ENCODE results near the gene BID.
A peak's percentile ranks its signal among the peaks of the same experiment; 100 is the strongest.

The BID gene

GRCh38 chr22:17802822-17803221, 28.6 kb upstream of the BID start:
- no peak for DNase-seq

DNA sequence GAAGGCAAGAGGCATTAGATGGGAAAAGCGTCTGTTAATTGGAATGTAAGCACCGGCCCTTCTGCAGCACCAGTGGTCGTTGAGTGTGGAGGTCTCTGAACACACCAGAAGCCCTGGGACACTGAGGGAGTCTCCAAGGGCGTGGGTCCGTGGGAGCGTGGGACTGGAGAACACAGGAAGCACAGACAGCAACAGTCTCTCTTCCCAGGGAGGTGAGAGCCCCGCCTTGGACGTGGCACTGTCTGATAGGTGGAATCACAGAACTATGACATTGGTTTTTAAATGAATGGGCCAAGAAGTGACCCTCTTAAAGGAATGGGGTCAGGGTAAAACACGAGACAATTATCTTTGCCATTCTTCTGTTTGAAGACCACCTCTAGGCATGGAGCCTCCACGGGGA, 28.1 kb upstream of the BID start:
- no peak for DNase-seq

DNA sequence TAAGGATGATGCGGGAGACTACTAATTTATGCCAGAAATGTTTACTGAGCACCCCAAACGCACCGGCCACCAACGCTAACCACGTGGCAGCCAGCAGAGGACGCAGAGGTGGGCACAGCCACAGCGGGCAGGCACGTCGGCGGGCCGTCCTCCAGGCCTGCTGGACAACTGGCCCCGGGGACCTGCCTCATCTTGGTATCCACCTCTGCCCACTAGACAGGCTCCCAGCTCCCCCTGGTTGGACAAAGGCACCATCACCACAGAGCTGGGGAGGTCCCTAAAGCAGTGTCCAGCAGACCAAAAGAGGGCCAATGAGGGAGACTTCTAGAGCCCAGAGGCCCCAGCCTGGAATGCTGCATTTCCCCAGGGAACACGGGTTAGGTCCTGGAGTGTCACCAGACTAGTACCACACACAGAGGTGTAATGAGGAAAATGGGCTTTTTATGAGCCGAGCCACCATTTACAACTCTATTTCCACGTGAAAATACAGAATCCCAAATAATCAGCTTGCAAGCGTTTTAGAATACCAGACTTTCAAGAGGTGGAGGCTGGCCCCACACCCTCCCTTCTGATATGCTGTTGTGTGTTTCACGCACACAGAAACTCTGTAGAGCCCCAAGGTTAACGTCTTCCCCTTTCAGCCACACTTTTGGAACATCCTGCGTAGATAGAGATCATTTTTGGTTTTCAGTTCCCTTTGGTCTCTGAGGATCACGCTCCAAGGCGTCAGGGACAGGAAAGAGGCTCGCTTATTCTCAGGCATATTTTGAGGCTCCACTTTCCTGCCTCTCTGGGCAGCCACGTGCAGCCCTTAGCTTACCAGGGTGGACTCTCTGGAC, 23.7 kb upstream of the BID start:
- DNase-seq = no peak

DNA sequence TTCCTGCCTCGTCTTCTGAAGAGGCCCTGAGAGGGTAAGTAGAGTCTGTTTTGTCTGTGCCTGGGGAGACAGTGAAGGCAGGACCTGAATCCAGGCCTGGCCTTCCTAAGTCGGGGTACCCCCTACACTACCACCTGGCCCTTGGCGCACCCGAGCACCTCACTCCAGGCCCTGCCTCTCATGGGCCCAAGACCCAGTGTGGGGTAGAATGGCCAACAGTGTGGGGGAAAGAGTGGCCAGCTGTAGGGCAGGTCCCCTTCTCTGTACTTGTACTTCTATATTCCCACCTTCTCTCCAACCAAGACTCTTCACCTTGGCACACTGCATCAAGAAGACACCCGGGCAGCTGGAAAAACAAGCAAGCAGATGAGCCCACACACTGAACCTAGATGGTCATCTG, 22.4 kb upstream of the BID start:
- DNase-seq = no peak

GRCh38 chr22:17795661-17796548, 21.6 kb upstream of the BID start:
- DNase-seq = no peak

- DNase-seq = no peak
Observed at GRCh38 chr22:17794726-17795542, 20.7 kb upstream of the BID start.

GRCh38 chr22:17792854-17793434, 18.7 kb upstream of the BID start:
- no peak for DNase-seq

DNA sequence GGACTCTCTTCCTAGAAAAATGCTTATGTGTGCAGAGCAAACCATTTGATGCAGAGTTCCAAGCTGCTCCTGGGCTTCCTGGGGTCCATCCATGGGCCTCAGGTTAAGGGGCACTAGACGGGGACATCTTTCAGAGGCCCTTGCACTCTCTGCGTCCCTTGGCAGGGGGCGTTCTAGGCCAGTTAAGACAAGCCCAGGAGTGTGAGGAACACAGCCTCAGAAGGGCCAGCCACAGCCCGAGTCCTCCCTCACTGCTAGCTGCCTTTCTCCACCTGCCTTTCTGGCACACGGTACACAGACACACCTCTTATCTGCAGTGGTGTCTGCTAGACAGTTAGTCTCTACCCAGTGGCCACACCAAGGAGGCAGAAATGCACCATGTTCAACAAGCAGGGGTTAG, 18.0 kb upstream of the BID start:
- DNase-seq = no peak

DNA sequence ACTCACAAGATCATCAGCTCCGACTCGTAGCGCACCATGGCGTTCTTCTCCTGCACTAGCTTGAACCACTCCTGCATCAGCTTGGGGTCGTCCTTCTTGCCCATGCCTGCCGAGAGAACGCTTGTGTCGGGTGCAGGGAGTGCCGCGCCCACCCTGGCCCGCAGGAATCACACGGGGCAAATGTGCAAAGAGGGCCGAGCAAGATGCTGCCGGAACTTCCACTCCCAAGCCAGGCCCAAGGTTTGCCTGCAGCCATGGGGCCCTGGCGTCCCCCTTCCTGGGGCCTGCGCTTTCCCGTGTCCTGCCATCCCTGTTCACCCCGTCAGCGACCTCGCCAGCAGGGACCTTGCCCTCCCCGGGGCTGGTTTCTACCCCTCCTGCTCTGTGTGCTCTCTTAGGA, 16.9 kb upstream of the BID start:
- no peak for DNase-seq

DNA sequence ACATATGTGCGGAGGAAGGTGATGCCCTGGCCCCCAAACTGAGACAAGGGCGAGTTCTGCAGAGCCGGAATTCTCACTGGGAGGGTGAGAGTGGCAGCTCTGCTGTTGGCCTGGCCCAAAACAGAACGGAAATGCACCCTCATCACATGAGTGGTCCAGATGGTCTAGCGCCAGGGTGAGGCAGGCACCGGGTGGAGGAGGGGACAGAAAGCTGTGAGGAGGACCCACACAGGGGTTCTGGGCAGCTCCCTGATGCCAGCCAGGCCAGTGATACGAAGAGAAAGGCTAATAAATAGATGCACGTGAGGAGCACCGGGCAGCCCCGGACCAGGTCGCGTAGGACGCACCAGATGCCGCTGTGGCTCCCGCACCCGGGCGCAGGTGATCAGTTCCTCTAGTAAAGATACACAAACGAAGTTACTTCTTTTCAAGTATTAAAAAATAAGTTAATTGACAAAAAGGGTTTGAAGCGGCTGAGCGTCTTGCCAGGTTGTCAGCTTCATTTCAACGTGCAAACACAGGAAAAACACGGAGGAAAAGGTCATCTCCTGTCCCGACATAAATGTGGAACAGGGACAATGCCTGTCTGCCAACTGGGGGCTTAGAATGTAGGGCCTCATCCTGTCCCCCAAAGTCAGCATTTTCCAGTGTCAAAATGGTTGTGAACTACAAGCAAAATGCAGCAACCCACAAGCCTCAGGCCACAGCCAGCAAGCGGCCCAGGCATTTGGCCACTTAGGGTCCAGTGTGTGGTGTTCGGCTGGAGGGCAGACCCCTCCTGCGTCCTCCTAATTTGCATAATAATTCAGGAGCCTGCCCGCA, 15.3 kb upstream of the BID start:
- no peak for DNase-seq

GRCh38 chr22:17788528-17789378, 14.5 kb upstream of the BID start:
- DNase-seq = no peak

GRCh38 chr22:17787716-17788330, 13.6 kb upstream of the BID start:
- no peak for DNase-seq

DNA sequence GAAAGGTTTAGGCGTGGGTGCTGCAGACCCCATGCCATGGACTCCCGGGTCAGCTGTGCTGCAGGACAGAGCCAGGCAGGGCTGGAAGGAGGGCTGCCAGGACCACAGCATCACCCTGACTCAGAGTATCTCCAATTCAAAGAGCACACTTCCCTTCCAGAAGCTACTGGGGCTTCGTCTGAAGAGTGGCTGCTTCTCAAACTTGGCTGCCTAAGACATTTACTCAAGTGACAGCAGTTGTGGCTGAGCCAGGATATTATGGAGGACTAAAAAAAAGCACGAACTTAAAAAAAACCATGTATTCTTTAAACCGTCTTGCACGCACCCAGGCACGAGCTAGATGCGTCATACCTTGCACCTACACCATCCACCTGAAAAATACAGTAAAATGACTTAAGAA, 13.0 kb upstream of the BID start:
- no peak for DNase-seq

- no peak for DNase-seq
Observed at GRCh38 chr22:17786435-17787161, 12.3 kb upstream of the BID start.

DNA sequence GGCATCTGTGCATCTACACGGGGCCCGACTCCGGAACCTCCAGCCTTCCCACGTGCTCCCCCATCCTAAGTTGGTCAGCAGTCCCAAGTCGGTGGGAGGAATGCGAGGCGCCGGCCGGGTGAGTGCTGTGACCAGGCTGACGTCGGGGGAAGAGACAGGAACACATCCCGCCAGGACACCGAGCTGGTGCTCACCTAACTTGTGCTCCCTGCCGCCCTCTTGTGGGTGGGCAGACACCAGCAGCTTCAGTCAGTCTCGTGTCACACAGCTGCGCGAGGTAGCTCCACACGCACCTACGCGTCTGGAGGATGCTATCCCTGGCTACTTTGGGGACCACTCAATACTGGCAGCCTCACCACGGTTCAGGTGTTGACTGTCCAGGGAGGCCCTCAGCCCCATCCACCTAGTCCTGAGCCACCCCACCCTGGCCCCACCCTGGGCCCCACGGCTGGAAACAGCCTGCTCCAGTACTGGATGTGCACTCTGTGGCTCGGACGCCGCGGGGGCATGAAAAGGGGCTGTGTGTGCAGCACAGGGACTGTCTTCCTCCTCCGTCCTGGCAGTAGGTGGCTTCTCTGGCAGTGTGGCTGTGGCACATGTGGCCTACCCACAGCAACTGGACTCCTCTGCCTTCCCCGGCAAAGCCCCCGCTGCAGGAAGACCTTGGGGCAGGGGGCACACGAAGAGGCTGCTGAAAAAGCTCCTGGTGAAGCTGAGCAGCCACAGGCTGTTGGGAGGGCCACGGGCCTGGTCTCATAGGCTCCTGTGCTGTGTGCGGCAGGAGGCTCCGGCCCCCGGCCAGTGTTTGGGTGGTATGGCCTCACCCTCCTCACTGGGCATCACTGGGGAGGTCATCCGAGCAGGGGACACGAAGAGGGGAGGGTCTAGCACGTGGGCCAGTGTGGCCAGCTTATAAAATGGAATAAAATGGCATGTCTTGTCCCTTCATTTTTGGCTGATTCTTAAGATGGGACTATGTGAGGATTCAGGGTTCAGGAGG, 11.2 kb upstream of the BID start:
- peak; percentile 11 to 42 for DNase-seq

GRCh38 chr22:17784776-17785175, 10.5 kb upstream of the BID start:
- DNase-seq = no peak

GRCh38 chr22:17783773-17784480, 9.7 kb upstream of the BID start:
- no peak for DNase-seq

GRCh38 chr22:17783312-17783711, 9.0 kb upstream of the BID start:
- no peak for DNase-seq
